NCI-H187 treated with DMSO at 0.1 percent for 48 hours (cell line): ENCODE measurements around the gene RRP12.
"Not testable (repeated sequence)": the region's sequence is repeated elsewhere in the genome, so short reads cannot be mapped to it uniquely, and the experiment has no call there.

Experiments used
- DNase-seq: peaks from one replicate; lab custom pipeline; 2025; lab: John Stamatoyannopoulos, UW

RRP12 gene, protein sequence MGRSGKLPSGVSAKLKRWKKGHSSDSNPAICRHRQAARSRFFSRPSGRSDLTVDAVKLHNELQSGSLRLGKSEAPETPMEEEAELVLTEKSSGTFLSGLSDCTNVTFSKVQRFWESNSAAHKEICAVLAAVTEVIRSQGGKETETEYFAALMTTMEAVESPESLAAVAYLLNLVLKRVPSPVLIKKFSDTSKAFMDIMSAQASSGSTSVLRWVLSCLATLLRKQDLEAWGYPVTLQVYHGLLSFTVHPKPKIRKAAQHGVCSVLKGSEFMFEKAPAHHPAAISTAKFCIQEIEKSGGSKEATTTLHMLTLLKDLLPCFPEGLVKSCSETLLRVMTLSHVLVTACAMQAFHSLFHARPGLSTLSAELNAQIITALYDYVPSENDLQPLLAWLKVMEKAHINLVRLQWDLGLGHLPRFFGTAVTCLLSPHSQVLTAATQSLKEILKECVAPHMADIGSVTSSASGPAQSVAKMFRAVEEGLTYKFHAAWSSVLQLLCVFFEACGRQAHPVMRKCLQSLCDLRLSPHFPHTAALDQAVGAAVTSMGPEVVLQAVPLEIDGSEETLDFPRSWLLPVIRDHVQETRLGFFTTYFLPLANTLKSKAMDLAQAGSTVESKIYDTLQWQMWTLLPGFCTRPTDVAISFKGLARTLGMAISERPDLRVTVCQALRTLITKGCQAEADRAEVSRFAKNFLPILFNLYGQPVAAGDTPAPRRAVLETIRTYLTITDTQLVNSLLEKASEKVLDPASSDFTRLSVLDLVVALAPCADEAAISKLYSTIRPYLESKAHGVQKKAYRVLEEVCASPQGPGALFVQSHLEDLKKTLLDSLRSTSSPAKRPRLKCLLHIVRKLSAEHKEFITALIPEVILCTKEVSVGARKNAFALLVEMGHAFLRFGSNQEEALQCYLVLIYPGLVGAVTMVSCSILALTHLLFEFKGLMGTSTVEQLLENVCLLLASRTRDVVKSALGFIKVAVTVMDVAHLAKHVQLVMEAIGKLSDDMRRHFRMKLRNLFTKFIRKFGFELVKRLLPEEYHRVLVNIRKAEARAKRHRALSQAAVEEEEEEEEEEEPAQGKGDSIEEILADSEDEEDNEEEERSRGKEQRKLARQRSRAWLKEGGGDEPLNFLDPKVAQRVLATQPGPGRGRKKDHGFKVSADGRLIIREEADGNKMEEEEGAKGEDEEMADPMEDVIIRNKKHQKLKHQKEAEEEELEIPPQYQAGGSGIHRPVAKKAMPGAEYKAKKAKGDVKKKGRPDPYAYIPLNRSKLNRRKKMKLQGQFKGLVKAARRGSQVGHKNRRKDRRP (N-terminal part only)

DNA sequence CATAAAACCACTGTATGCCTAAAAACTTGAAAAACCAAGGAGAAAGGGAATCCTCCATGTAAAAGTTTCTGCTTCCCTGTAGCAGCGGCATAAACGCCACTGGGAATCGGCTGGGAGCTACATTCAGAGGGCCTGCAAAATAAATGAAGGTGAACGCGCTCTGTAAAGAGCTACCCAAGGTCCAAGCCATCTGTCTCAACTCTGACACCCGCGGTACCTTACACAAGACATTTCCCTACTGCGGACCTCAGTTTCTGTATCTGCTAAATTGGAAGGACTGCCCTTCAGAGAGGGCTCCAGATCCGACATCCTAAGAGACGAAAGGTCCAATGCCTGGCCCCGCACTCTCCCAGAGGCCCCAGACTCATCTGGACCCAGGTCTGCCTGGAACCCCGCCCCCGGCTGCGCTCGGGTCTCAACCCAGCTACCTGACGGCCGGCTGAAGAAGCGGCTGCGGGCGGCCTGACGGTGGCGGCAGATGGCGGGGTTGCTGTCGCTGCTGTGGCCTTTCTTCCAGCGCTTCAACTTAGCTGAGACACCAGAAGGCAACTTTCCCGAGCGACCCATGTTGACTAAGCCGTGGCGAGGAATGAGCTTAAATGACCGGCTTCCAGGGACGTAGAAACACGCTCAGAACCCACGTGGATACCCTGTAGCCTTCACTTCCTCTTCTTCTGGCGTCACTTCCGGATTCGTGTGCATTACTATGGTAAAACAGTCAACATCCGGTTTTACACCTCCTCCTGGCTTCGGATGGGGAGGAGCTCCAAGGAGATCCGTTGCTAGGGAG, at the start of gene RRP12:
Gene RRP12 (minus strand): TSS at position 676 of the 790 bp plus-strand sequence. CDS start 109 bp downstream, at position 567.
- DNase-seq: peak; percentile 78

DNA sequence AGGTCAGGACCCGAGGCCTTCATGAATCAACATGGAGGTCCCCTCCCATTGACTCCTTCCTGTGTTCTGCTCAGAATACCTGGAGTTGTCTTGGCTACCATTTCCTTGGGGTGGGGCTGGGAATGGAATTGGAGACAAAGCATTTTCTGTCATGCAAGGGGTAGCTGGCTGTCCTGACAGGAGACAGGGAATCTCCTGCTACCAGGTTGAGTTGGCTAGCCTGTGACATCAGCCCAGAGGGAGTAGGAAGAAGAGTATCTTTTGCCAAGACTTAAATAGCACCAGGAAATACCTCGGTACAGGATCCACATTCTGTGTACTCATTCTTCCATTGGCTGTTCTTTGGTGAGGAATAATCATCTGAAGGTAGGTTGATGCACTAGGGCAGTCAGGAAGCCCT, 49.7 kb upstream of the RRP12 start:
- DNase-seq: no peak

DNA sequence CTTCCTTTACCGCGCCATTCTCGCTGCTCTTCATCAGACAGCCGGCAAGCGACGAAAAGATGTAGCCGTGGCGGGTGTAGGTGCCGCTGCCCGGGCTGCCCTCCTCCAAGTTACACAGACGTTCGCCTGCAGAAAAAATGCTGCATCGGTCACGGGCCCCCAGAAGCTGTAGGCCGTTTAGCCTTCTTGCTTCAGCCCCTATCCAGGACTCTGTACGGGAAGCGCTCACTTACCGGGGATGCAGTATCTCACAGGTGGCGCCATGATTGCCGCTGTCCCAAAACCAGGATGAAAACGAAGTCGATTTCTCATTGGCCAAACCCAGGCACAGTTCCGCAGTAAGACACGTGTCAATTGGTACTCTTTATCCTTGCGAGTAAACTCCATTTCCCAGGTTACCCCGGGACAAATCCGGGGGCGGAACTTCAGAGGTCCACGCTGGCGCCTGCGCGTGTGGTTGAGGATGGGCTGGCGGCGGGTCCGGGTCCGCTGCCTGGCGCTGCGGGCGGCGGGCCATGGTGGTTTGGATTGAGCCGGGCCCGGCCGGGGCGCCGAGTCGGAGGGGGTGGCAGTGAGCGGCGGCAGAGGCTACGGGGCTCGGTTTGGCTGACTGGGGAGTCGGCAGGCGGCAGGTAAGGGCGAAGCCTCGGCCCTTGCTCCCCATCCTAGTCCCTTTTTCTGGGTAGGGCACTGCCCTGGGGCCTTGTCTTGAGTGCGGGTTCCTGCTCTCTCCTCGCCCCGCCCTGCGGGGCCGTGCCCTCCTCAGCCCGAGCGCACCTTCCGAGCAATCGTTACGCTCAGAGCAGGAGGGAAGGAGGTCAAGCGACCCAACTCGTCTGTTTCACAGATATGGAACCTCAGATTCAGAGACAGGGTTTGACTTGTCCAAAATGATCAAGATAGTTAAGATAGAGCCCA, 44.8 kb upstream of the RRP12 start, which contains the start of the genes EXOSC1 and ZDHHC16:
Gene EXOSC1 (minus strand): TSS at position 285 of the 918 bp plus-strand sequence. CDS start 21 bp downstream, at position 264.
Gene ZDHHC16 (plus strand): TSS at position 454 of the 918 bp plus-strand sequence. CDS start 5,501 bp downstream, outside the sequence.
- DNase-seq: peak; percentile 74

DNA sequence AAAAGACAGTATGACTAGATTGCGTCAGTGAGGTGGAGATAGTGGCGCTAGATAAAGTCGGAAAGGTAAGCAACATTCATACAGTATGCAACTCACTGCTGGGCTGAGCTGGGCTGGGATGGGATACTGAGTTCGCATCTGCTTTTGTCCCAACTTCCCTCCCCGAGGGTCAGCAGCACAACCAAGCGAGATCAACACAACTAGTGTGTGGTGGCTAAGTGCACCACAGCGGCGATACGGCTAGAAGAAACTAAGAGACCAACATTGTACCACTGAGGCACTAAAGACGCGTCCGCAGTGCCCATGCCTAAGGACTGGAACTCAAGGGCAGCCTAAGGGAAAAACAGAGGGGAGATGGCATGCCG, 44.2 kb upstream of the RRP12 start:
- DNase-seq: no peak

DNA sequence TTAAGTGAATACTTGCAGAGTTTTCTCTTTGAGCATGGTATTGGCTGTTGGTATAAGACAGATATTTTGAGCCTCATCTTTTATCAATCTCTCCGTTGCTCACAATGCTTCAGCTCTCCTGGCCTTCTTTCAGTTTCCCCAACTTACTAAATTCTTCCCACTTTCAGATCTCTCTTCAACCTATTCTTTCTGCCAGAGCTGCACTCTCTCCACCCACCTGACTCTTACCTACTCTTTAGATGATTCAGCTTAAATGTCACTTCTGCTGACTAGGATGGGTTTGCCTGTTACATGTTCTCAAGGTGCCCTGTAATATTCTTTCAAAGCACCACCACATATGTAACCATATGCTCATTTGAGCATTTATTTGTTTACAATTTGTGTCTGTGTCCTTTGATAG, 43.1 kb upstream of the RRP12 start:
- no peak for DNase-seq

DNA sequence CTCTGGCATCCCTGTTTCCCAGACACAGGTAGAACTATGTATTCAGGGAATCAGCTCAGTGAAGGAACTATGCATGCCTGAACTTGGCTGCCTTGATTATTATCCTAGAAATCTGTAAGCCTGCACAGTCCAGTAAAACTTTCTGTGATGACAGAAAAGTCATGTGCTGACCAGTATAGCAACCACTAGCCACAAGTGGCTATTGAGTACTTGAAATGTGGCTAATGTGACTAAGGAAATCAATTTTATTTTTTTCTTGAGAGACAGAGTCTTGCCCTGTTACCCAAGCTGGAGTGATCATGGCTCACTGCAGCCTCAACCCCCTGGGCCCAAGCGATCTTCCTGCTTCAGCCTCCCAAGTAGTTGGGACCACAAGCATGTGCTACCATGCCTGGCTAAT, 41.1 kb upstream of the RRP12 start:
- DNase-seq: no peak

DNA sequence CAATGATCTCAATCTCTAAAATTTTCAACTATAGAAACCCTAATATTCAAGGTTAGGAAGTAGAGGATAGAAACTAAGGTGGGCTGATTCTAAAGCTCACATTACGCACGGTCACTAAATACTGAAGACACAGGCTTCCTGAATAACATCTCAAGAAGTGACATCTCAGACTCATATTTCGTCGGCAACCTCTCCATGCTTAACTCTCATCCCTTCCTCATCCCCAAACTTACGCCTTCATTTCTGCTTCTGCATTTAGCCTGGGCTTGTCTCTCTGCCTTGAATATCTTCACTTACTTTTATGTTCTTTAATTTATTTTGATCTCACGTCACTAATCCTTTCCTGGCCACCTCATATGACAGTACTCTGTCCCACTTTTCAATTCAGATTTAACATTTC, 34.1 kb upstream of the RRP12 start:
- DNase-seq: no peak

DNA sequence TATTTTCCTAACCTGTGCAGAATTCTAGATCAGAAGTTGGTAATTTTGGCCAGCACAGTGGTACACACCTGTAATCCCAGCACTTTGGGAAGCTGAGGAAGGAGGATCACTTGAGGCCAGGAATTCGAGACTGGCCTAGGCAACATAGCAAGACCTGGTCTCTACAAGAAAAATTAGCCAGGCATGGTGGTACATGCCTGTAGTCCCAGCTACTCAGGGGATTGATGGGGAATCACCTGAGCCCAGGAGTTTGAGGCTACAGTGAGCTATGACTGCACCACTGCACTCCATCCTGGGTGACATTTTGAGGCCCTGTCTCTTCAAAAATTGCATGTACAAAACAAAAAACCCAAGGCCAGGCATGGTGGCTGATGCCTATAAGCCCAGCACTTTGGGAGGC, 33.4 kb upstream of the RRP12 start:
- no peak for DNase-seq

DNA sequence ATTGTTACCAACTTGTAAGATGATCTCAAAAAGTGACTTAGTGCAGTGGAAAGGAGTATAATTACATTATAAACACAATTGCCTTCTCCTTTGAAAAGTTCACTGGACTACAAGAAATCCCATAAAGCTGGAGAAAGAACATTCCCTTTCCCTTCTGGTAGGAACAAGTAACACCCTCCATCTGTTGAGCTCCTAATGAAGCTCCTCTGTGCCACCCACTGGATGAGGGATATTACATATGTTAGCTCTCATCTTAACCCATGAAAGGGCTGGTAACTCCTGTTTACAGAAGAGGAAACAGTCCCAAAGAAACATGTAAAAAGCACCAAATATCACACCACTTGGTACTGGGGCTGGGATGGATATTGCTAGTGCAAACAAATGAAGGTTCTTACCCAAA, 32.9 kb upstream of the RRP12 start:
- no peak for DNase-seq

DNA sequence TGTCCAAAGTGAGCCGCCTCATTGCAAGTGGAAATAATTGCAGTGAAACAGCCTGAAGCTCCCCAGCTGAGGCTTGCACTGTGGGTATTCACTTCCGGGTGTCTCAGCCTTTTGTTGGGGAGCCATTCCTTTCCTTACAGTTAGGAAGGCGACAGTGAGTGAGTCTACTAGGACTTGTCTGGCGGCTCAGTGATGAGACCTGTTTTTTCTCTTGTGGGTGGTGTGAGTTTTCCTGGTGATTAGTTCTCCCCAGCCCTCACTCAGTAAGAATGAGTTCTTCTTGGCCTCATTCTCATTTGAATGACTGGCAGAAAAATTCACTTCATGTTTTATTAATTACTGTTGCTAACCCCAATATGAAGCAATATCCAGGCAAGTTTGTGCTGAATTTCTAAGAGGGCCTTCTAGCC, 27.4 kb upstream of the RRP12 start:
- DNase-seq: no peak

DNA sequence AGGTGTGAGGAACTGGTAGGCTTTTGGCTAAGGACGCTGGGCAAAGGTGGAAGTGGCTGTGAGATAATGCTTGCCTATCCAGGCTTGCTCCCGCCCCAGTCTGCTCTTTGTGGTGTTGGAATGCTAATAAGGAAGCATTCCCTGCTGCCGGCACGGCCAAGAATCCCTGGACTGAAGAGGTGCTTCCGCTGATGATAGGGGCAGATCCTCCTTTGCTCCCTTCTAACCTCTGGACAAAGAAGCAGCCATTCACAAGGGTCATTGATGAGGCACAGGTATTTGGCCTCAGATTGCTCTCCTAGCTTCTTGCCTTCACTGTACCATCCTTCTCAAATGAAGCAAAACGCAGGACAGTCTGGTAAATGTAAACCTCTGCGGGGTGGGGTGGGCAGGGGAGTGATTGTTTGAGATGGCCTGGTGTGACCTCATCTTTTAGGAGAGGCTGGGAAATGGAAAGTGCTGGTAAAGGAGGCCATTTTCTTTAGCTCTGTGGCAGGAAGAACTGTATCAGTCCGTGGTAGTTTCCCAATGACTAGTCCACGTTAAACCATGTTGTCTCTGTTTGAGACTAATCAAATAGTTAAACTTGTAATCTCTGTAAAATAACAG, 26.5 kb upstream of the RRP12 start:
- DNase-seq: no peak

DNA sequence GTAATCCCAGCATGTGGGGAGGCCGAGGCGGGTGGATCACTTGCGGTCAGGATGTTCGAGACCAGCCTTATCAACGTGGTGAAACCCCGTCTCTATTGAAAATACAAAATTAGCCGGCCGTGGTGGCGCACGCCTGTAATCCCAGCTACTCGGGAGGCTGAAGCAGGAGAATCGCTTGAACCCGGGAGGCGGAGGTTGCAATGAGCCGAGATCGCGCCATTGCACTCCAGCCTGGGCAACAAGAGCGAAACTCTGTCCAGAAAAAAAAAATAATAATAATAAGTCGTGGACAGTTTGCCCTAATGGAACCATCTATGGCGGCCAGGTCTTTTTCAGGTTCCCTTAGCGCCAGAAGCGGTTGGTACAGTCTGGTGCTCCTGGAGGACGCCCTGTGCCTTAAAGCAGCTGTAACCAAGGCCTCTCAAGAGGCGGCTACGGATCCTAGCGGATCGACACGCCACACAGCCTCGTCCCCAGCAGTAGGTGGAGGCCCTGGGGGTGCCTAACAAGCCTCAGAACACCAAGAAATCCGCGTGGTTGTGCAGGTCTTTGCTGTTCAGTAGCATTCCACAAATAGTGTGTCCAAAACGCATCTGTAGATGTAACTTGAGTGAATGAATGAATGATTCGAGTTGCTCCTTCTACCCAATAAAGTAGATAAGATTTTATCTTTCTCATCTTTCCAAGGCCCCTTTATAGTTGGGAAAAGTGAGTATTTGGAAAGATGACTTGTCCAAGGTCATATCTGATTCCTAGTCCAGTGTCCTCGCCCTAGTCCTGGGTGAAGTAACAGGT, 25.8 kb upstream of the RRP12 start:
- DNase-seq: no peak

DNA sequence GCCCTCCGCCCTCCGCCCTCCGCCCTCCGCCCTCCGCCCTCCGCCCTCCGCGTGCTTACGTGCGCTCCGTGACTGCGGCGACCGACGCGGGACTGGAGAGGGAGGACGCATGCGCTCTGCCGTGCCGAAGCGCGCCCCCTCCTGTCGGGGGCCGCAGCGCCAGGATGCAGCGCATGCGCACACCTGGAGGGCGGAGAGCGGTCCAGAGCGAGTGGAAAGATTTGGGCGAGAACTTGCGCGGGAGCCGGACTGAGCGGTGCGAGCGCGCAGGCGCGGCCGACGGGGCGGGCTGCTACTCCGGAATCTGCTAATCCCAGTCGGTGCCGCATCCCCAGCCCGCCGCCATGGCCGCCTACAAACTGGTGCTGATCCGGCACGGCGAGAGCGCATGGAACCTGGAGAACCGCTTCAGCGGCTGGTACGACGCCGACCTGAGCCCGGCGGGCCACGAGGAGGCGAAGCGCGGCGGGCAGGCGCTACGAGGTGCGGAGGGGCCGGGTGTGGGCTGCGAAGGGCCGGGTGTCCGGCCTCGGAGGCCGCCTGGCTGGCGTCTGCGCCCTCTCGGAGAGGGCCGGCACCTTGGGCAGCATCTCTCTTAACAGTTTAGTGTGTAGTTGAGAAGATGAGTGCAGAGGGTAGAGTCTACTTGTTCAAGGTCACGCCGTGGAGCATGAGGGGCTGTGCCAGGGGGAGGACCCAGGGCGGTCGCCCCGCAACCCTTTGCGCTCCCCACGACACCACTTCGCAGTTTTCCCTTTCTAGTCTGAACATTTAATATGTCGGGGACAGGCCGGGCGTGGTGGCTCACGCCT, 25.0 kb upstream of the RRP12 start, which contains the start of gene PGAM1:
Gene PGAM1 (plus strand): TSS at position 228 of the 812 bp plus-strand sequence. CDS start 117 bp downstream, at position 345.
- peak; percentile 42 for DNase-seq

DNA sequence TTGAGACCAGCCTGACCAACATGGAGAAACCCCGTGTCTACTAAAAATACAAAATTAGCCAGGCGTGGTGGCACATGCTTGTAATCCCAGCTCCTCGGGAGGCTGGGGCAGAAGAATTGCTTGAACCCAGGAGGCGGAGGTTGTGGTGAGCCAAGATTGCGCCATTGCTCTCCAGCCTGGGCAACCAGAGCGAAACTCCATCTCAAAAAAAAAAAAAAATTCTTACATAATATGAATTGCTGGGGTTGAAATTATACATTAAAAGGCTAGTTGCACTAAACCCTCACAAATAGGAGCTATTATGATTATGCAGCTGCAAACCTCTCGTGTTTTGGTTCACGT, 22.6 kb upstream of the RRP12 start:
- not testable (repeated sequence) for DNase-seq

DNA sequence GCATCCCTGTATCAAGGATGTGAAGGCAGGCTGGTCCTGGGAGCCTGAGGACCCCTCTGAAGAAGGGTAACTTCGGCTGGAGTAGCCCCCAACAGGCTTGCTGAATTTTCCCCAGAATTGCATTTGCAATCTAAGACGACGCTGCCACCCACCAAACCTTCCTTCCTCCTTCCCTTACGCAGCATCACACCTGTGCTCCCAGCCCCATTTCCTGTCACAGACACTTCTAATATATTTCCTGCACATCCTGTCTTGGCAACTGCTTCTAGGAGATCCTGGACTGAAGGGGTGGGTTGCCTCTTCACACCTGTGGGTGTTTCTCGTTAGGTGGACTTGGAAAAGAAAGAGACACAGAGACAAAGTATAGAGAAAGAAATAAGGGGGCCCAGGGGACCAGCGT, 15.4 kb upstream of the RRP12 start:
- no peak for DNase-seq

DNA sequence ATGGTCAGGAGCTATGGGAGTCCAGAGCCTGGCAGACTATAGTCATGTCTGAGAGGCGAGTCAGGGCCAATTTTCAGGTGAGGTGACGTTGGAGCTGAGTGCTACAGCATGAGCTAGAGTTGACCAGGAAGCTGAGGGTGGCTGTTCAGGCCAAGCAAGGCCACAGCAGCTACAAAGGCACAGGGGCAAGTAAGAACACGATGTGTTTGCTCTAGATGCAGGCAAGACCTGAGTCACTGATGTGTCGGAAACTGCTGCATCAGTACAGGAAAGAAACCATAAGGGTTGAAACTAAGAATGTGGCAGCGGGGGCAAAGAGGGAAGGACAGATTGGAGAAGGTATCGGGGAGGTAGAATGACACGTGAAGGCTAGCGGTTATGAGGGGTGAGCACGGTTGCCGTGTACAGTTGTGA, 11.8 kb upstream of the RRP12 start:
- no peak for DNase-seq

DNA sequence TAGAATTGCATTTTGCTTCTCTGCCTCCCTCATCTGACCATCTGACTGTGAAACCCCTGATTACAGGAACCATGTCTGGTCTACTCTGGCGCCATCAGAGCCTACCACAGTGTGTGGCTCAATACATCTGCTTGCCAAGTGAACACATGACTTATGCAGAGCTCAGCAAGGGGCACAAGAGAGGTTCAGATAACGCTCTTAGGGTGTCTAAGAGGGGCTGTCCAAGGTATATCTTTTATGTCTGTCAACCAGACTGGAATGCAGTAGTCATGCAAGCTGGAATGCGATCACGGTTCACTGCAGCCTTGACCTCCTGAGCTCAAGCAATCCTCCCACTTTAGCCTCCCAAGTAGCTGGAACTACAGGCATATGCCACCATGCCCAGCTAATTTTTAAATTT, 10.3 kb upstream of the RRP12 start:
- no peak for DNase-seq

DNA sequence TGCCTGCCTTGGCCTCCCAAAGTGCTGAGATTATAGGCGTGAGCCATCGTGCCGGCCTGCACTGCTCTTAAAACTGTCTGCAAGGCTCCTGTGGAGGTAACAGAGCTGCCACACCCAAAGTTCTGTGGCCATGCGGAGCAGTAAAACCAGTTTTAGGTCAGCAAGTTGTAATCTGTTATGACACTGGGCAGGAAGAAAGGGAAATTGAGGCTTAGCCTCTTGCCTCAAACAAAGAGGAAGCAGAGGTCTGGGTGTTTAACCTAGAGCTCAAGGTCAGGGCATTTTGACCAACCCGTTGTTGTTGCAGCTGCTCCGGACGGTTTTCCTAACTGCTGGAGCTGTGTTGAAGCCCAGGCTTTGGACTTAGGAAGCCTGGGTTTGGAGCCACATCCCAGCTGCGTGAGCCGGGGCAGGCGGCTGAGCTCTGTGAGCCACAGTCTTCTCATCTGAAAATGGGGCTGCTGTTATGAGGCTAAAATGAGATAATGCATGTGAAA, 7.4 kb upstream of the RRP12 start:
- DNase-seq: no peak
